ENCODE measurements around the gene GINS2.

Gene GINS2

GRCh38 chr16:85633438-85633743 lies 55.4 kb downstream of the GINS2 start:
- peaks cover 11% of the 10 kb centered on the region for H3K36me3 Mint-ChIP-seq (ENCODE audit: low read depth)
- H3K4me1 Mint-ChIP-seq (ENCODE audit: low read depth) = peaks cover 6% of the 10 kb centered on the region
- H3K4me3 Mint-ChIP-seq = no peak overlapping the region
- H3K9me3 Mint-ChIP-seq = peaks cover 4% of the 10 kb centered on the region
- DNase-seq = no peak
- H3K27ac Mint-ChIP-seq = no peak overlapping the region
- H3K27me3 Mint-ChIP-seq = no peaks in the 10 kb centered on the region

DNA sequence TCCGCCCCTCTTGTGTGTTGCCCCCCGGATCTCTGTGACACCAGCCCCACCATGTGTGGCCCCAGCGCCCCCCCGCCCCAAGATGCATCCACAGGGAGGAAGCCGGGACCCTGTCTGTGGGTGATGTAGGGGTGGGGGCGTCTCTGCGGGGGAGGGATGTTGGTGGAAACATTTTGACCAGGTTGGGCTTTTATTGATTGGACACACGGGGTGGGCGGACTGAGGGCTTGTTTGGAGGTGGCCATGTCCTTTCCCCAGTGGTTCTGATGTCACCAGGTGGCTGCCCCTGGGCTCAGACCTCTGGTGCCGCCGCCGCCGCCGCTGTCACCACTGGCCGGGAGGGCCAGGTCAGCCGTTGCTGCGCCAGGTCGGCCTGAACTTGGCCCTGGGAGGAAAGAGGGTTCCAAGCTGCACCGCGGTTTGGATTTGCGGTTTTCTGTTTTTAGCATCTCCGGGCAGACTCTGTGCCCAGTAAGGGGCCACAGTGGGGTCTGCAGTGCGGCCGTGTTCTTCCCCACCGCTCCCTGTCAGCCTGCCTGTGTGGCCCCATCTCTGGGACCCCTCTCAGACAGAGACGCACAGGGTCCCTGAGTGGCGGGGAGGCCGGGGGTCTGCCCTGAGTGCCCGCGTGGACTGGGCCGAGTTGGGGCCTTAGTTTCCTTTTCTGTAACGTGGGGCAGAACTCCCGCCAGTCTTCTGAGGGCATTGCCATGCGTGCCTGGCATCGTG lies 55.9 kb downstream of the GINS2 start:
- peaks cover 11% of the 10 kb centered on the region for H3K36me3 Mint-ChIP-seq (ENCODE audit: low read depth)
- H3K4me3 Mint-ChIP-seq = no peak overlapping the region
- DNase-seq = no peak
- H3K4me1 Mint-ChIP-seq (ENCODE audit: low read depth) = peaks cover 6% of the 10 kb centered on the region
- peaks cover 4% of the 10 kb centered on the region for H3K9me3 Mint-ChIP-seq
- no peak overlapping the region for H3K27ac Mint-ChIP-seq
- H3K27me3 Mint-ChIP-seq = no peaks in the 10 kb centered on the region

DNA sequence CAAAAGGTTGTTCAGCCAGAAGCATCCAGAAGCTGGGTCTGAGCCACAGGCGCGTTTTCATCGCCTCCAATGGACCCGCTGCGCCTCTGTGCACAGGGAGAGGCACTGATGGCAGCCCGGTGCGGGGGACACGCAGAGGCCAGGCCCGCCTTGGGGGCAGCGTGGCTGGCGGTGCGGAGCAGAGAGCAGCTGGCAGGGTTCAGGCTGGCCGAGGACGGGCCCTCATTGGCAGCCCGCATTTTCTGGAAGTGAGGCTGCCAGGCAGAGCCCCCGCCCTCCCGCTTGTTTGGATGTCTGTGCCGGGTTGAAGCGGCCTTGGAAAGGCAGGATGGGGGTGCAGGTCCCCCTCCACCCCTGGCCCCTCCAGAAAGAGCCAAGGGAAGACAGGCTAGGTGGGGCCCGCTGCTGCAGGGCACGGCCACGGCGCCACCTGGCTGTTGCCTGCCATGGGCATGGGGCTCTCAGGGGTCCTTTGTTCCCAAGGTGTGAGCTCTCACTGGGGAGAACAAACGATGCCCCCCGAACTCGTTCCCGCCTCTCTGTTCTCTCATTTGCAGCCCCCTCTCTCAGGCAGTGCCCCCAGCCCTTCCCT lies 56.9 kb downstream of the GINS2 start:
- H3K27ac Mint-ChIP-seq = no peak overlapping the region
- H3K4me3 Mint-ChIP-seq = no peak overlapping the region
- peaks cover 10% of the 10 kb centered on the region for H3K4me1 Mint-ChIP-seq (ENCODE audit: low read depth)
- H3K9me3 Mint-ChIP-seq = peaks cover 4% of the 10 kb centered on the region
- no peaks in the 10 kb centered on the region for H3K27me3 Mint-ChIP-seq
- H3K36me3 Mint-ChIP-seq (ENCODE audit: low read depth) = peaks cover 11% of the 10 kb centered on the region
- no peak for DNase-seq

DNA sequence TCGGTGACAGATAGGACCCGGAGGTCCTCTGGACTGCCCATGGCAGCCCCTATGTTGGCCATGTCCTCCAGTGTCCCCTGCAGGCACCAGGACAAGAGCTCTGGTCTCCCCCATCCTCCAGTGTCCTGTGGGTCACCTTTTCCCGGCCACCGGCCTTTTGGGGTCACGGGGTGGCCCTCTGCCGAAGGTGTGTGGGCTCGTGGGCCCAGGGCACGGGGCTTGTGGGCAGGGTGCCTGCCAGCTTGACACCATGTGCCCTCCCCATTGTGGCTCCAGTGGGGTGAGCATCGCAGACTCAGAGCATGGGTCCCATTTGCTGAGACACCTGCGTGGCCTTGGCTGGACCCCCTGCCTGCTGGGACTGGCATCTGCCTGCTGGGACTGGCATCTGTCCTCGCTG lies 57.5 kb downstream of the GINS2 start:
- peaks cover 4% of the 10 kb centered on the region for H3K9me3 Mint-ChIP-seq
- peaks cover 15% of the 10 kb centered on the region for H3K4me1 Mint-ChIP-seq (ENCODE audit: low read depth)
- H3K4me3 Mint-ChIP-seq = no peak overlapping the region
- no peak for DNase-seq
- H3K27ac Mint-ChIP-seq = no peak overlapping the region
- peaks cover 11% of the 10 kb centered on the region for H3K36me3 Mint-ChIP-seq (ENCODE audit: low read depth)
- no peaks in the 10 kb centered on the region for H3K27me3 Mint-ChIP-seq

- Mint-ChIP-seq H3K36me3 (ENCODE audit: low read depth) (peaks cover 11% of the 10 kb centered on the region), H3K4me1 (ENCODE audit: low read depth) (peaks cover 17% of the 10 kb centered on the region), H3K27ac (no peak overlapping the region), H3K27me3 (no peaks in the 10 kb centered on the region), H3K4me3 (no peak overlapping the region), H3K9me3 (peaks cover 4% of the 10 kb centered on the region)
- no peak for DNase-seq
Measured at GRCh38 chr16:85629853-85630252, 58.9 kb downstream of the GINS2 start.

DNA sequence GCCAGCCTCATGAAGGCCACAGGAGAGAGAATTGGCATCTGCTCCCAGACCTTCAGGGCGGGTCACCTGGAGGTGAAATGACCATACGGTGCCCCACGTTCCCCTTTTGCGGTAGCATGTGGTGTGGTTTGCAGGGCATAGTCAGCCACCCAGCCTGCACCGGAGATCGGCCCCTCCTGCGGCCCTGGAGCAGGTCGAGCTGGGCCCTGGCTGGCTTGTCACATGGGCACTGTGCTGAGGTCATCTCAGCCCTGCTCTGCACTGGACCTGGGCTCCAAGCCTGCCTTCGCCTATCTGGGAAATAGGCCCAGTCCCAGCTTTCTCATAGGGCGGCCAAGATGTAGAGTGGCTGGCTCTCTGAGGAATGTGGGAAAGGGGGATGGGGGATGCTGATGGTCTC lies 59.4 kb downstream of the GINS2 start:
- Mint-ChIP-seq H3K27me3 (no peaks in the 10 kb centered on the region), H3K9me3 (peaks cover 4% of the 10 kb centered on the region), H3K36me3 (ENCODE audit: low read depth) (peaks cover 11% of the 10 kb centered on the region), H3K4me1 (ENCODE audit: low read depth) (peaks cover 17% of the 10 kb centered on the region), H3K4me3 (no peak overlapping the region), H3K27ac (no peak overlapping the region)
- DNase-seq = no peak

DNA sequence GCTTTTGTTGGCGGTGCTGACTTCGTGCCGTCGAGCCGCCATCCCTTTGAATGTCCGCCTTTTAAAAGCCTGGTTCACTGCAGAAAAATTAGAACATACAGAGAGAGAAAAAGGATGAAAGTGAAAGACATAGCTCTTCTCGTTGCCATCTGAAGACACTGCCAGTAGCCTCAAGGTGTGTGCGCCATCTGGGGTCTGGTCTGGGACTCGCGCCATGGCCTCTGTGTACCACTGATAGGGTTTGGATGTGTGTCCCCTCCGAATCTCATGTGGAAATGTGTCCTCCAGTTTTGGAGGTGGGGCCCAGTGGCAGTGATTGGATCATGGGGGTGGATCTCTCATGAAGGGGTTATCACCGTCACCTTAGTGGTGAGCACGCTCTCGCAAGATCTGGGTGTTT lies 60.1 kb downstream of the GINS2 start:
- no peaks in the 10 kb centered on the region for H3K27me3 Mint-ChIP-seq

GRCh38 chr16:85628265-85628556 lies 60.5 kb downstream of the GINS2 start:
- H3K36me3 Mint-ChIP-seq (ENCODE audit: low read depth) = peaks cover 11% of the 10 kb centered on the region

More for the DNA sequence above, 60.1 kb downstream of the GINS2 start:
- H3K9me3 Mint-ChIP-seq = peaks cover 4% of the 10 kb centered on the region
- H3K4me1 Mint-ChIP-seq (ENCODE audit: low read depth) = peaks cover 17% of the 10 kb centered on the region
- no peak overlapping the region for H3K27ac Mint-ChIP-seq
- DNase-seq = no peak
- H3K36me3 Mint-ChIP-seq (ENCODE audit: low read depth) = peaks cover 11% of the 10 kb centered on the region
- H3K4me3 Mint-ChIP-seq = no peak overlapping the region

GRCh38 chr16:85627526-85628264 lies 61.1 kb downstream of the GINS2 start:
- Mint-ChIP-seq H3K27ac (peak overlapping the region; percentile 37), H3K9me3 (peaks cover 4% of the 10 kb centered on the region), H3K36me3 (ENCODE audit: low read depth) (peaks cover 11% of the 10 kb centered on the region), H3K27me3 (no peaks in the 10 kb centered on the region), H3K4me3 (no peak overlapping the region), H3K4me1 (ENCODE audit: low read depth) (peaks cover 22% of the 10 kb centered on the region)
- no peak for DNase-seq

More at GRCh38 chr16:85628265-85628556, 60.5 kb downstream of the GINS2 start:
- peaks cover 20% of the 10 kb centered on the region for H3K4me1 Mint-ChIP-seq (ENCODE audit: low read depth)
- peaks cover 4% of the 10 kb centered on the region for H3K9me3 Mint-ChIP-seq
- DNase-seq = no peak
- no peak overlapping the region for H3K4me3 Mint-ChIP-seq
- H3K27me3 Mint-ChIP-seq = no peaks in the 10 kb centered on the region
- H3K27ac Mint-ChIP-seq = no peak overlapping the region

DNA sequence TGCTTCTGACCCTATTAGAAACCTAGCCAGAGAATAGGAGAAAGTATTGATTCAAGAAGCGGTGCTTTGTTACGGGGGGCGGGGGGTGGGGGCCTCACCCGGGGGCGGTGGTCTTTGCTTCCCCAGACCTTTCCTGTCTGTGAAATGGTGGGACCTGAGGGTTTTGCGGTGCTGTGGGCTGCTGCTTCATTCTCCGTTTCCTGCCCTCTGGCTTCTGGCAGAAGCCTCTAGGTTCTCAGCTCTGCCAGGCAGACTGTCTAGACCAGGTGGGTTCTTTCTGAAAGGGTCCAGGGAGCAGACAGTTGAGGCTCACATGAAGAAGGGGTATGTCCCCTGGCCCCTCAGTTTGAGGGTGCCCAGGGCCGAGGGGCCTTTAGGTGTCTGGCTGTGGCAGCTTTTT lies 61.7 kb downstream of the GINS2 start:
- DNase-seq = no peak
- Mint-ChIP-seq H3K36me3 (ENCODE audit: low read depth) (peaks cover 11% of the 10 kb centered on the region), H3K27ac (peak overlapping the region; percentile 37), H3K4me3 (no peak overlapping the region), H3K27me3 (no peaks in the 10 kb centered on the region), H3K4me1 (ENCODE audit: low read depth) (peaks cover 27% of the 10 kb centered on the region), H3K9me3 (peaks cover 4% of the 10 kb centered on the region)

Data from activated T-cell treated with anti-CD3 and anti-CD28 coated beads, Interleukin-2, amount 50 U/mL, for 24 hours (primary cell).